Middle frontal gyrus (tissue), 1 donor: ENCODE data around the gene ANGPTL2.

Experiments
- DNase-seq: peaks from one replicate; pipeline ENCODE4 v3.0.0-alpha.2; 2015; ENCODE audit warnings: low spot score; ENCODE audit errors: extremely low spot score

ANGPTL2 gene

GRCh38 chr9:127053057-127053821 lies 69.2 kb downstream of the ANGPTL2 start:
- no peak for DNase-seq

DNA sequence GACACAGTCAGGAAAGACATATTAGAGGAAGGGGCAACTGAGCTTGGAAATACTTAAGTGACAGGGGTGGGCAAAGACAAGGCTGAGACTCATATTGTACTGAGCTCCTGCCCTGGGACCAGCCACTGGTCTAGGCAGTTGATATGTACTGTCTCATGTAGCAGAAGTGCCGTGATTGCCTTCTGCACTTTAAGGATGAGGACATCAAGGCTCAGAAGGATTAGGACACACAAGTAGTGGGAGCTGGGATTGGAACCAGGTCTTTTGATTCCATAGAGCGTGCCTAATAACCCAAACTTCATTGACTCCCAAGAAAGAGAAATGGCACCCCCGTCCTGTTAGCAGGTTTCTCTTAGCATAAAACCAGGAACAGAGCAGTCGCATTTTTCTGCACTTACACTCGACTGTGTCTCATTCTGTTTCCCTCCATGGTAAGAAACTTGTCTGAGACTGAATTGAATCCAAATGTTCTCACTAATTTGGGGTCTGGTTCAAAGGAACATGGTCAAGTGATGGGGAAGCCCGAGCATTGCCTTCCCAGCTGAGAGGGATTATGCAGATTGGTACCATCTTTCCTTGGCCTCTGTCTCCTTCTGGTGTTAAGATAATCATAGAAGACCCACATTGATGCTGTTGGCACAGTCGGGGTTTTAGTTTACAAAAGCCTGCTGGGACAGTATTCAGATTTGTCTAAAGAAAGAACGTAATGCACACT lies 70.4 kb downstream of the ANGPTL2 start:
- no peak for DNase-seq

DNA sequence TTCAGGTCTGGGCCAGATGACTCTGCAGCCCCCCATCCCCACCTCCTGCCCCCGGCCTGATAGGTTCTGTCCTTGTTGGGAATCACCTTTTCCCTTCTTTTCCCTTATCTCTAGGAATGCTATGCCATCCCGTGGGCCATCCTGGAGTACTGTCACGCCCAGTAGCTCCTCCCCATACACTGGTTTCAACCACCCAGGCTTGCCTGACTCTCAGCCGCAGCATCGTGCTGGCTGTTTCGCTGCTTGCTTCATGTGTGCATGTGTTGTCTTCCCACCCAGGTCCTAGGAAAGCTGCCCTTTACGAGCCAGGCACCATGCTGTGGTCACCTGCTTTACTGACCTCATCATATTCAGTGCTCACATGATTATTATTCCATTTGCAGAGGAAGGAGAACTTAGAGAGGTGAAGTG lies 71.8 kb downstream of the ANGPTL2 start:
- DNase-seq = no peak

DNA sequence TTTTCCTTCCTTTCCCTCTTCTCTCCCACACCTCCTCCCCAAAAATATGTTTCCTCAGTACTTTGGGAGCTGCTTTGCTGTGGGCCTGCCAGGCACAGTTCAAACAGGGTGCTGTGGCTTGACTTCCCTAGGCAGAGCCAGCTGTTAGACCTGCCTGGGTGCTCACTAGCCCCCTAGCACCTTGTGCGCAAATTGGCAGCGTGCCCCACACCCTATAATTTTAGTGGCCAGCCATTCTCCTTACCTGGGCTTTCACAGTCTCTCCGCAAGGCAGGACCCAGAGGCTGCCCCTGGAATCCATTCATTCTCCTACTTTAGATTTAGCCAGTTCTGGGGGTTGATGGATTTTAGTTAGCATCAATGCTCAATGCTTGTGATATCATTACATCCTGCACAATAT lies 72.3 kb downstream of the ANGPTL2 start:
- DNase-seq = no peak

DNA sequence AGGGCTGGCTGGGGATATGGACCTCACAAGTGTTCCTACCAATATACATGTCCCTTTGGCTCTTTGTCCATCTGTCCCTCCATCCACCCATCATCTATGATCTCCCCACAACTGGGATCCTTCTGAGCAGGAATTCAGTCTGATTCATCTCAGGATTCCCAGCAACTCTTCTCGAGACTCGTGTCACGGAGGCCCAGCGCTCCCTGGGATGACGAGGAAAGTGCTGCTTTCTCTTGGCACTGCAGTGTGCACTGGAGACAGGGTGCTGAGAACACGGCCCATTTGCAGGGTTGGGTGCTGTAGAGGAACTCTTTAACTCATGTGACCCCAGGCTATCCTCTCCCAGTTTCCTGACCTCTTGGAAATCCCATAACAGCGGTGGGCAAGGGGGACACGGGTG lies 72.9 kb downstream of the ANGPTL2 start:
- no peak for DNase-seq

DNA sequence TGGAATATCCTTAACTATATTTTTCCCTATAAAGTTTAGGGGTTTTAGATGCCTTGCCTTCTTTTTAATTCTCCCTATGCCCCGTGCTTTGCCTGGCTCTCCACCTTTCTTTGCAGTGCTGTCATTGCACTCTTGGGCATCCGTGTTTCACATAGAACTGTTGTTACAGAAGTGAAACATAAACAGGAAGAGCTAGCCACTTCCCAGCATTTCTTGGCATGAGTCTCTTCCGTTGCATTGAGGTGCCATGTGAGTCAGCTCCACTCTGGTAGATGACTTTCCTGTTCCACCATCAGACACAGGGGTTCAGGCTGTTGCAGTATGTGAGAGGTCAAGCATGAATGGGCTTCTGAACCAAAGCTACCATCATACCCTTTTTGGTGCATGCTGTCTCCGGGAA lies 73.4 kb downstream of the ANGPTL2 start:
- DNase-seq = no peak

DNA sequence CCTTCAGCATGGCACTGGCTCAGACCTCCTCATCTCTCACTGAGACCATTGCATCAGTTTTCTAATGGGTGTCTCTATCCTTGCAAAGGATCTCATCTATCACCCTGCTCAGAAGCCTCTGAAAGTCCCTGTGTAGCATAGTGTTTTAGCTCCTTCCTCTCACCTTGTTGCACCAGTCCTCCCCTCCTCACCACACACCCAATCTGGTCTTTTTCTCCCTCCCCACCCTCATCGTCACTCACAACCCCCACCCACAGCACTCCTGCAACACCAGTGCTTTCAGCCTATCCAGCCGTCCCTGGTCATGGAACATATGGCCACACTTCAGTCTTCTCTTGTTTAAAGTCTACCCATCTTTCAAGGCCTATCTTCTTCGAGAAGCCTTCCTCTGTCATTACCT lies 74.5 kb downstream of the ANGPTL2 start:
- no peak for DNase-seq

DNA sequence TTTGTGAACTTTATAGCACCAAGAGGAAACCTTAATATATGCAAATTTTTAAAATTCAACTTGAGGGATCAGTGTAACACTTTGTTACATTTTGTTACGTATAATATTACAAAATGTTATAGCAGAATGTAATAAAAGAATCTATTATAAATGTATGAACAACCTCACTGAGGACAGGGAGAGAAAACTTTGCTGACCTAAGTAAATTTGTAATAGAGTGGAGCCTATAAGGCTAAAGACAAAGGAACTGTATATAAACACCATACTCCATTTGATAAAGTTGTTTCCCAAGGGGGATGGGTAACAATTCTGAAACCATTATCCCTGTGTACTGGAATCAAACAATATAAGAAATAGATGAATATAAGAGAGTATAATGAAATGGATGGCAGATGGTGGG lies 77.3 kb downstream of the ANGPTL2 start:
- DNase-seq = no peak

DNA sequence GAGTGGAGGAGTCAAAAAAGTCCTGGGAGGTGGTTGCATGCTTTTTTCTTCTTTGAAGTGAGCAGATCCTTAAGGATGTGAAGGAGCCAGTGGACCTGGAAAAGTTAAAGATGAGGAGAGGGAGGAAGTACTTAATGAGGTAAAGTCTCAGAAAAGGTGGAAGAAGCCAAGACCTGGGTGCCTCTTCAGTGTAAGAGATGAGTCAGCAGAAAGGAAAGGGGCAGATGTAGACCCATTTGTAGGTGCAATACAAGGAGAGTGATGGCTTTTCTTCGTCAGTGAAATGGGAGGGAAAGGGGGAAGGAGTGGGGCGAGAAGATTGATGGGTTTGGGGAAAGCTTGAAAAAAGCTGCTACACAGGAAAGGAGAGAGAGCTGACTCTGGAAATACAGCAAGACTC lies 82.9 kb downstream of the ANGPTL2 start:
- no peak for DNase-seq

GRCh38 chr9:127038531-127038930 lies 83.9 kb downstream of the ANGPTL2 start:
- no peak for DNase-seq
